ENCODE results near the gene GMCL2.

Gene GMCL2

GRCh38 chr5:178193251-178193809, 6.2 kb upstream of the GMCL2 start:
- Histone ChIP-seq H3K27me3 (ENCODE audit: control insufficient read depth, insufficient read depth, low read length) (no peaks in the 10 kb centered on the region), H3K36me3 (ENCODE audit: control insufficient read depth, insufficient read depth, low read length) (no peaks in the 10 kb centered on the region), H3K4me1 (peaks cover 2% of the 10 kb centered on the region), H2AFZ (no peak overlapping the region), H3K4me2 (ENCODE audit: low read length) (no peak overlapping the region), H3K9me3 (ENCODE audit: control insufficient read depth, low read length) (no peaks in the 10 kb centered on the region), H3K9ac (no peak overlapping the region), H3K4me3 (ENCODE audit: low read depth, low read length) (no peak overlapping the region), H3K27ac (no peak overlapping the region), H3K79me2 (no peaks in the 10 kb centered on the region)
- TF ChIP-seq, protein P1, sequence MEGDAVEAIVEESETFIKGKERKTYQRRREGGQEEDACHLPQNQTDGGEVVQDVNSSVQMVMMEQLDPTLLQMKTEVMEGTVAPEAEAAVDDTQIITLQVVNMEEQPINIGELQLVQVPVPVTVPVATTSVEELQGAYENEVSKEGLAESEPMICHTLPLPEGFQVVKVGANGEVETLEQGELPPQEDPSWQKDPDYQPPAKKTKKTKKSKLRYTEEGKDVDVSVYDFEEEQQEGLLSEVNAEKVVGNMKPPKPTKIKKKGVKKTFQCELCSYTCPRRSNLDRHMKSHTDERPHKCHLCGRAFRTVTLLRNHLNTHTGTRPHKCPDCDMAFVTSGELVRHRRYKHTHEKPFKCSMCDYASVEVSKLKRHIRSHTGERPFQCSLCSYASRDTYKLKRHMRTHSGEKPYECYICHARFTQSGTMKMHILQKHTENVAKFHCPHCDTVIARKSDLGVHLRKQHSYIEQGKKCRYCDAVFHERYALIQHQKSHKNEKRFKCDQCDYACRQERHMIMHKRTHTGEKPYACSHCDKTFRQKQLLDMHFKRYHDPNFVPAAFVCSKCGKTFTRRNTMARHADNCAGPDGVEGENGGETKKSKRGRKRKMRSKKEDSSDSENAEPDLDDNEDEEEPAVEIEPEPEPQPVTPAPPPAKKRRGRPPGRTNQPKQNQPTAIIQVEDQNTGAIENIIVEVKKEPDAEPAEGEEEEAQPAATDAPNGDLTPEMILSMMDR (IDR thresholded peaks at IDR 0.05) = no peak

- no peaks in the 10 kb centered on the region for H3K79me2 ChIP-seq
- no peak overlapping the region for H3K4me2 ChIP-seq (ENCODE audit: low read length)
- no peaks in the 10 kb centered on the region for H3K9me3 ChIP-seq (ENCODE audit: control insufficient read depth, low read length)
- H3K27ac ChIP-seq = no peak overlapping the region
- H2AFZ ChIP-seq = no peak overlapping the region
- H3K27me3 ChIP-seq (ENCODE audit: control insufficient read depth, insufficient read depth, low read length) = no peaks in the 10 kb centered on the region
- TF ChIP-seq, protein P1 (IDR thresholded peaks at IDR 0.05) = no peak
- H3K36me3 ChIP-seq (ENCODE audit: control insufficient read depth, insufficient read depth, low read length) = no peaks in the 10 kb centered on the region
- no peak overlapping the region for H3K4me3 ChIP-seq (ENCODE audit: low read depth, low read length)
- H3K4me1 ChIP-seq = peaks cover 2% of the 10 kb centered on the region
- no peak overlapping the region for H3K9ac ChIP-seq
These were observed 5.6 kb upstream of the GMCL2 start for GRCh38 chr5:178192787-178193186.

DNA sequence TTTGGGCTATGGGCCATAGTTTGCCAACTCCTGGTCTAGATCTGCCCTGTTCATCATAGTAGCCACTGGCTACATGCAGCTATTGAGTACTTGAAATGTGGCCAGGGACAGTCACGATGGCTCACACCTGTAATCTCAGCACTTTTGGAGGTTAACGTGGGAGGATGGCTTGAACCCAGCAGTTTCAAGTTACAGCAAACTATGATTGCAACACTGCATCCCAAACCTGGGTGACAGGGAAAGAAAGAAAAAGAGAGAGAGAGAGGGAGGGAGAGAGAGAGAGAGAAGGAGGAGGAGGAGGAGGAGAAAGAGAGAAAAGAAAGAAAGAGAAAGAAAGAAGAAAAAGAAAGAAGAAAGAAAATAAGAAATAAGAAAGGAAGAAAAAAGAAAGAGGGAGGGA, 5.1 kb upstream of the GMCL2 start:
- Histone ChIP-seq H3K27me3 (ENCODE audit: control insufficient read depth, insufficient read depth, low read length) (no peaks in the 10 kb centered on the region), H2AFZ (no peak overlapping the region), H3K4me1 (peaks cover 2% of the 10 kb centered on the region), H3K36me3 (ENCODE audit: control insufficient read depth, insufficient read depth, low read length) (no peaks in the 10 kb centered on the region), H3K4me2 (ENCODE audit: low read length) (no peak overlapping the region), H3K9ac (no peak overlapping the region), H3K4me3 (ENCODE audit: low read depth, low read length) (no peak overlapping the region), H3K27ac (peak overlapping the region; percentile 37), H3K79me2 (no peaks in the 10 kb centered on the region), H3K9me3 (ENCODE audit: control insufficient read depth, low read length) (no peaks in the 10 kb centered on the region)
- TF ChIP-seq, protein P1 (IDR thresholded peaks at IDR 0.05) = no peak

DNA sequence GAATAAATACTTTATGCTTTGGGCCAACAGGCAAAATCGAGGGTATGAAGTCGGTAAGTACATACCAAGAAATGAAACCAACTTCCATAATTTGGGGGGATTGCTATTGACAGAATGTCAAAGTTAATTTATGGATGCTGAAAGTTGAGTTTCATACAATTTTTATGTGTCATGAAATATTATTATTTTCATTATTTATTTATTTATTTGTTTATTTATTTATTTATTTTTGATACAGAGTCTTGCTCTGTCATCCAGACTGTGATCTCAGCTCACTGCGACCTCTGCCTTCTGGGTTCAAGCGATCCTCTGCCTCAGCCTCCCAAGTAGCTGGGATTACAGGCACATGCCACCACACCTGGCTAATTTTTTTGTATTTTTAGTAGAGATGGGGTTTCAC, 4.5 kb upstream of the GMCL2 start:
- Histone ChIP-seq H3K27ac (peak overlapping the region; percentile 37), H2AFZ (no peak overlapping the region), H3K27me3 (ENCODE audit: control insufficient read depth, insufficient read depth, low read length) (no peaks in the 10 kb centered on the region), H3K4me2 (ENCODE audit: low read length) (no peak overlapping the region), H3K9ac (no peak overlapping the region), H3K36me3 (ENCODE audit: control insufficient read depth, insufficient read depth, low read length) (no peaks in the 10 kb centered on the region), H3K9me3 (ENCODE audit: control insufficient read depth, low read length) (no peaks in the 10 kb centered on the region), H3K4me3 (ENCODE audit: low read depth, low read length) (no peak overlapping the region), H3K79me2 (no peaks in the 10 kb centered on the region), H3K4me1 (peaks cover 3% of the 10 kb centered on the region)
- TF ChIP-seq, protein P1 (IDR thresholded peaks at IDR 0.05) = no peak

- H3K4me1 ChIP-seq = peaks cover 5% of the 10 kb centered on the region
- no peaks in the 10 kb centered on the region for H3K79me2 ChIP-seq
- H3K9ac ChIP-seq = no peak overlapping the region
- TF ChIP-seq, protein P1 (IDR thresholded peaks at IDR 0.05) = no peak
- no peak overlapping the region for H2AFZ ChIP-seq
- H3K4me3 ChIP-seq (ENCODE audit: low read depth, low read length) = no peak overlapping the region
- no peak overlapping the region for H3K27ac ChIP-seq
- no peaks in the 10 kb centered on the region for H3K27me3 ChIP-seq (ENCODE audit: control insufficient read depth, insufficient read depth, low read length)
- H3K4me2 ChIP-seq (ENCODE audit: low read length) = no peak overlapping the region
- H3K9me3 ChIP-seq (ENCODE audit: control insufficient read depth, low read length) = no peaks in the 10 kb centered on the region
- no peaks in the 10 kb centered on the region for H3K36me3 ChIP-seq (ENCODE audit: control insufficient read depth, insufficient read depth, low read length)
These were observed 2.3 kb upstream of the GMCL2 start for GRCh38 chr5:178189433-178189832.

Data from parathyroid adenoma (tissue), 2 donors.